Measurements from ENCODE around the gene DBT. TPM values are rescaled to one million over a fixed set of nuclear protein-coding genes. Genes with fewer than 3 reads are reported as not detected.

Gene DBT
- total RNA-seq, 4 donors from 2014 or later = 9.1 to 14.2 (median 12.6) TPM

- no peak overlapping the region for H3K27ac ChIP-seq (replicated peaks in 1 of 4)
- intact Hi-C loops (cut with DNase I) = no loop called here
- WGBS = 100% methylated on average over 1 of the region's 1 CpG
- no peaks in the 10 kb centered on the region for H3K27me3 ChIP-seq
- H3K4me3 ChIP-seq = no peak overlapping the region
- H3K4me1 ChIP-seq = no peaks in the 10 kb centered on the region
- TF ChIP-seq CTCF (IDR thresholded peaks at IDR 0.05) (no peak), POLR2AphosphoS5 (IDR thresholded peaks at IDR 0.05) (no peak), POLR2A (IDR thresholded peaks at IDR 0.05; ENCODE audit: low read depth) (no peak), EP300 (IDR thresholded peaks at IDR 0.05) (no peak)
- H3K9me3 ChIP-seq = no peaks in the 10 kb centered on the region
- DNase-seq (ENCODE audit: extremely low spot score) = no peak
- peaks cover 13 to 86% (median 39%) of the 10 kb centered on the region in 4 donors for H3K36me3 ChIP-seq
These were observed 17.5 kb downstream of the DBT start for GRCh38 chr1:100232156-100232555.

- Histone ChIP-seq H3K4me1 (no peaks in the 10 kb centered on the region), H3K27me3 (no peaks in the 10 kb centered on the region), H3K9me3 (no peaks in the 10 kb centered on the region), H3K4me3 (no peak overlapping the region), H3K27ac (replicated peaks in 1 of 4) (no peak overlapping the region), H3K36me3 (peaks cover 9 to 86% (median 39%) of the 10 kb centered on the region in 4 donors)
- WGBS = 98% methylated on average over 2 of the region's 2 CpGs
- intact Hi-C loops (cut with DNase I) = no loop called here
- TF ChIP-seq EP300 (IDR thresholded peaks at IDR 0.05) = no peak
- no peak for TF ChIP-seq CTCF (IDR thresholded peaks at IDR 0.05)
- TF ChIP-seq POLR2A (IDR thresholded peaks at IDR 0.05; ENCODE audit: low read depth) = no peak
- TF ChIP-seq POLR2AphosphoS5 (IDR thresholded peaks at IDR 0.05) = no peak
- no peak for DNase-seq (ENCODE audit: extremely low spot score)
These were observed 17.9 kb downstream of the DBT start for GRCh38 chr1:100231721-100232120.

- intact Hi-C loops (cut with DNase I) = no loop called here
- no peak for TF ChIP-seq POLR2A (IDR thresholded peaks at IDR 0.05; ENCODE audit: low read depth)
- no peak for TF ChIP-seq POLR2AphosphoS5 (IDR thresholded peaks at IDR 0.05)
- no peaks in the 10 kb centered on the region for H3K27me3 ChIP-seq
- no peak overlapping the region for H3K4me3 ChIP-seq
- WGBS = 87% methylated on average over 2 of the region's 2 CpGs
- no peaks in the 10 kb centered on the region for H3K4me1 ChIP-seq
- H3K9me3 ChIP-seq = no peaks in the 10 kb centered on the region
- DNase-seq (ENCODE audit: extremely low spot score) = no peak
- H3K36me3 ChIP-seq = peaks cover 8 to 82% (median 37%) of the 10 kb centered on the region in 4 donors
- H3K27ac ChIP-seq (replicated peaks in 1 of 4) = no peak overlapping the region
These were observed 18.9 kb downstream of the DBT start for GRCh38 chr1:100230765-100231164.

GRCh38 chr1:100229681-100230443 lies 19.8 kb downstream of the DBT start:
- 86% methylated on average over 4 of the region's 4 CpGs for WGBS
- Histone ChIP-seq H3K9me3 (no peaks in the 10 kb centered on the region), H3K4me3 (no peak overlapping the region), H3K27me3 (no peaks in the 10 kb centered on the region), H3K36me3 (peaks cover 8 to 76% (median 35%) of the 10 kb centered on the region in 4 donors), H3K27ac (replicated peaks in 1 of 4) (no peak overlapping the region), H3K4me1 (no peaks in the 10 kb centered on the region)
- TF ChIP-seq CTCF (IDR thresholded peaks at IDR 0.05) (no peak), POLR2AphosphoS5 (IDR thresholded peaks at IDR 0.05) (no peak), POLR2A (IDR thresholded peaks at IDR 0.05; ENCODE audit: low read depth) (no peak)
- intact Hi-C loops (cut with DNase I) = no loop called here
- no peak for DNase-seq (ENCODE audit: extremely low spot score)

- Histone ChIP-seq H3K4me3 (no peak overlapping the region), H3K27me3 (no peaks in the 10 kb centered on the region), H3K27ac (replicated peaks in 1 of 4) (no peak overlapping the region), H3K4me1 (no peaks in the 10 kb centered on the region), H3K9me3 (no peaks in the 10 kb centered on the region), H3K36me3 (peaks cover 4 to 48% (median 12%) of the 10 kb centered on the region in 4 donors)
- TF ChIP-seq EP300 (IDR thresholded peaks at IDR 0.05) (no peak), POLR2A (IDR thresholded peaks at IDR 0.05; ENCODE audit: low read depth) (no peak), CTCF (IDR thresholded peaks at IDR 0.05) (no peak), POLR2AphosphoS5 (IDR thresholded peaks at IDR 0.05) (no peak)
- DNase-seq (ENCODE audit: extremely low spot score) = no peak
- intact Hi-C loops (cut with DNase I) = no loop called here
These were observed 27.2 kb downstream of the DBT start for GRCh38 chr1:100222428-100222827.
